Thoracic aorta (tissue), 2 donors: ENCODE measurements around the gene HSFX2. TPM values are rescaled to one million over a fixed set of nuclear protein-coding genes. Genes with fewer than 3 reads are reported as not detected.
"Not testable (repeated sequence)": the region's sequence is repeated elsewhere in the genome, so short reads cannot be mapped to it uniquely, and the experiment has no call there.

Source experiments
- ATAC-seq: fragments of 150-250 bp; one replicate; pipeline ENCODE4 v1.8.0; 2017; ENCODE audit warnings: low read depth; ENCODE audit not compliant: insufficient number of reproducible peaks, low FRiP score
- DNase-seq: peaks from one replicate; pipeline ENCODE4 v3.0.0-alpha.2; 2020; ENCODE audit warnings: low spot score
- H3K27ac ChIP-seq, 2 donors: fragments of 200-600 bp; sonication (generic); 1 replicate in 1 of 2; 2 replicates in 1 of 2; pipeline ENCODE4 v1.5.1; 2016; ENCODE audit warnings: mild to moderate bottlenecking in 2 of 2, moderate library complexity in 2 of 2
- H3K27me3 ChIP-seq: fragments of 200-600 bp; sonication (generic); replicated peaks from 2 replicates; pipeline ENCODE4 v1.6.0; 2016; ENCODE audit warnings: mild to moderate bottlenecking; ENCODE audit not compliant: insufficient read depth
- H3K36me3 ChIP-seq: fragments of 200-600 bp; sonication (generic); one replicate; pipeline ENCODE4 v1.5.1; 2016
- H3K4me1 ChIP-seq, 2 donors: fragments of 200-600 bp; sonication (generic); 1 replicate in 1 of 2; 2 replicates in 1 of 2; pipeline versions ENCODE4 v1.5.1 to v1.6.0; 2016; ENCODE audit warnings: low read depth in 2 of 2, mild to moderate bottlenecking in 1 of 2; ENCODE audit not compliant: control insufficient read depth in 1 of 2
- H3K4me3 ChIP-seq: fragments of 200-600 bp; sonication (generic); 2 replicates; pipeline ENCODE4 v1.5.1; 2016; ENCODE audit warnings: mild to moderate bottlenecking
- H3K9me3 ChIP-seq: fragments of 200-600 bp; sonication (generic); 2 replicates; pipeline ENCODE4 v1.5.1; 2016
- total RNA-seq, 2 donors: library from RNA; depleted of rRNA; stranded (reverse); fragments of >200 nt; gene quantifications; one replicate each; pipeline versions ENCODE4 v1.1.0 to v1.2.3, GENCODE V29; 2016
- TF ChIP-seq, protein P1 (sequence below): fragments of 200-600 bp; sonication (generic); IDR thresholded peaks from one replicate; pipeline ENCODE4 v1.5.1; 2019; ENCODE audit warnings: antibody characterized with exemption

Gene HSFX2
- total RNA-seq, 2 donors from 2014 or later: 0.54 to 1.3 TPM

DNA sequence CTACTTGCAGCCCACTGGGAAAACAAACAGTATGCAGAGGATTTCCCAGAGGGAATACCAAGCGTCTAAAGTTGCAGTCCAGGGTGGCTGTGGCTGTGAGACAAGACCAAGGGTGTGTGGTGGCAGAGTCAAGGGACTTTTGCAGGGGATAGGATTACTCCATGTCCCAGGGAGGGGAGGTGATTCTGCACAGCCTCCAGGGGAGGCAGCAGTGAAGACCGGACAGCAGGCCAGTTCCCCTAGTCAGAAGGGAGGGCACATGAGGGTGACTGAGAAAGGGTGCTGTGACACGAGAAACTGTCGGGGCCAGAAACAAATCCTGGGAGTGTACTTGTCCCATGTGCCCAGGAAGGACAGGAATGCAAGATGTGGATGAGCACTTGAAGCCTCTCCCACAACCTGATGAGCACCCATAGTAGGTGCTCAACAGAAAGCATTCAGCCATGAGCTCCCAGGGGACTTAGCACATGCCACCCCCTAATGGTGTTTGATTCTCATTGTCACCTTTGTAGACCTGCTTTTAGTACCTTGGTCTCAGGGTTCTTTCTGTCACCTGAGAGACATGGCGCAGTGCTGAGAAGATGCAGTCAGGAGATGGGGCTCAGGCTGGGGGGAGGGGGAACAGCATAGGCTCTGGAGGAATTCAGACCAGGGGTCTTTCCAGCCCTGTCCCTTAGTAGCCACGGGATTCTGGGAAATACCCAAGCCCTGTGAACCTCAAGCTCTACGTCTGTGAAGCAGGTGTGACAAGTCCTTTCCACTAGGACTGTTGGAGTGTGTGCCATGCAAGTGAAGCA is 27.3 kb downstream of the HSFX2 start:
- H3K4me3 ChIP-seq: no peak overlapping the region
- DNase-seq: no peak
- no peak for ATAC-seq
- TF ChIP-seq, protein P1, sequence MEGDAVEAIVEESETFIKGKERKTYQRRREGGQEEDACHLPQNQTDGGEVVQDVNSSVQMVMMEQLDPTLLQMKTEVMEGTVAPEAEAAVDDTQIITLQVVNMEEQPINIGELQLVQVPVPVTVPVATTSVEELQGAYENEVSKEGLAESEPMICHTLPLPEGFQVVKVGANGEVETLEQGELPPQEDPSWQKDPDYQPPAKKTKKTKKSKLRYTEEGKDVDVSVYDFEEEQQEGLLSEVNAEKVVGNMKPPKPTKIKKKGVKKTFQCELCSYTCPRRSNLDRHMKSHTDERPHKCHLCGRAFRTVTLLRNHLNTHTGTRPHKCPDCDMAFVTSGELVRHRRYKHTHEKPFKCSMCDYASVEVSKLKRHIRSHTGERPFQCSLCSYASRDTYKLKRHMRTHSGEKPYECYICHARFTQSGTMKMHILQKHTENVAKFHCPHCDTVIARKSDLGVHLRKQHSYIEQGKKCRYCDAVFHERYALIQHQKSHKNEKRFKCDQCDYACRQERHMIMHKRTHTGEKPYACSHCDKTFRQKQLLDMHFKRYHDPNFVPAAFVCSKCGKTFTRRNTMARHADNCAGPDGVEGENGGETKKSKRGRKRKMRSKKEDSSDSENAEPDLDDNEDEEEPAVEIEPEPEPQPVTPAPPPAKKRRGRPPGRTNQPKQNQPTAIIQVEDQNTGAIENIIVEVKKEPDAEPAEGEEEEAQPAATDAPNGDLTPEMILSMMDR: no peak
- peaks cover 0 to 14% of the 10 kb centered on the region in 2 donors for H3K4me1 ChIP-seq
- no peaks in the 10 kb centered on the region for H3K27me3 ChIP-seq
- H3K27ac ChIP-seq: peak overlapping the region in 1 of 2 donors; percentile 11
- H3K36me3 ChIP-seq: no peaks in the 10 kb centered on the region
- no peaks in the 10 kb centered on the region for H3K9me3 ChIP-seq

DNA sequence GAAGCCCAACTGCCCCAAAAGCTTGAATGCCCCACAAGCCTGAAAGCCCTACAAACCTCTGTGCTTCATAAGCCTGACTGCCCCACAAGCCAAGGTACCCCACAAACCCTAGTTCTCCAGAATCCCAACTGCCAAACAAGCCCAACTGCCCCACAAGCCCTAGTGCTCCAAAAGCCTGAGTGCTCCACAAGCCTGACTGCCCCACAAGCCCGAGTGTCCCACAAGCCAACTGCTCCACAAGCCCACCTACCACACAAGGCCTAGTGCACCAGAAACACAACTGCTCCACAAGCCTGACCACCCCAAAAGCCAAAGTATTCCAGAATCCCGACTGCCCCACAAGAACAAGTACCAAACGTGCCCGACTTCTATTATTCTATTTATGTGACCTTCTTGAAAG is 31.8 kb downstream of the HSFX2 start:
- Histone ChIP-seq H3K36me3 (no peaks in the 10 kb centered on the region), H3K4me3 (no peak overlapping the region), H3K27me3 (no peaks in the 10 kb centered on the region), H3K4me1 (peaks cover 0 to 5% of the 10 kb centered on the region in 2 donors), H3K9me3 (no peaks in the 10 kb centered on the region), H3K27ac (no peak overlapping the region)
- ATAC-seq (no peak), DNase-seq (no peak)
- TF ChIP-seq, protein P1: no peak

DNA sequence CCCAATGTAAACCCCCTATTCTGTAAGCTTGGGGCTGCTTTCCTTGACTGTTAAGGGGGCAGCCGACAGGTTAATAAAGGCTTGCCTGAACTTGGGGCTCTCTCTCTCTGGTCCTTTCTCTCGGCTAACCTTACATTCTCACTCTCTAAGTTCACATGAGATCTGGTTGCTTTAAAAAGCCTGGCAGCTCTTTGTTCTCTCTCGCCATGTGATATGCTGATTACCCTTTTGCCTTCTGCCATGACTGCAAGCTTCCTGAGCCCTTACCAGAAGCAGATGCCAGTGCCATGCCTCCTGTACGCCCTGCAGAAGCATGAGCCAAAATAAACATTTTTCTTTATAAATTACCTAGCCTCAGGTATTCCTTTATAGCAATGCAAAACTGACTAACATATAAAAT is 39.9 kb downstream of the HSFX2 start:
- DNase-seq, H3K36me3 ChIP-seq, H3K4me1 ChIP-seq, ATAC-seq, H3K27me3 ChIP-seq, H3K4me3 ChIP-seq, H3K9me3 ChIP-seq, H3K27ac ChIP-seq: not testable (repeated sequence)

DNA sequence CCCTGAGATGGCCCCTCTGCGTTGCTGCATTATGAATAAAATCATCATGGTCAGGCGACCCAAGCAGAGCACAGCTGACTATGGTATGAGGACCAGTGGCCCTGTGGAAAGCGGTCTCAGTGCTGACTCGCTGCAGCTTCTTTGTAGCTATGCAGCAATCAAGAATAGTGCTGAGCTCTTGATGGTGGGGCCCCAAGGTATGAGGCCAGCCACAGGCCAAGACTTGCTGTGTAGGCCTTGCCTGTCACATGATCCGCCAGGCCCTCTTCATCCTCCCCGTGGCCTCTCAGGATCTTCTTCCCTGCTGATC is 43.2 kb downstream of the HSFX2 start:
- not testable (repeated sequence) for DNase-seq, H3K27me3 ChIP-seq, H3K36me3 ChIP-seq, H3K27ac ChIP-seq, H3K4me3 ChIP-seq, H3K4me1 ChIP-seq, ATAC-seq, H3K9me3 ChIP-seq

DNA sequence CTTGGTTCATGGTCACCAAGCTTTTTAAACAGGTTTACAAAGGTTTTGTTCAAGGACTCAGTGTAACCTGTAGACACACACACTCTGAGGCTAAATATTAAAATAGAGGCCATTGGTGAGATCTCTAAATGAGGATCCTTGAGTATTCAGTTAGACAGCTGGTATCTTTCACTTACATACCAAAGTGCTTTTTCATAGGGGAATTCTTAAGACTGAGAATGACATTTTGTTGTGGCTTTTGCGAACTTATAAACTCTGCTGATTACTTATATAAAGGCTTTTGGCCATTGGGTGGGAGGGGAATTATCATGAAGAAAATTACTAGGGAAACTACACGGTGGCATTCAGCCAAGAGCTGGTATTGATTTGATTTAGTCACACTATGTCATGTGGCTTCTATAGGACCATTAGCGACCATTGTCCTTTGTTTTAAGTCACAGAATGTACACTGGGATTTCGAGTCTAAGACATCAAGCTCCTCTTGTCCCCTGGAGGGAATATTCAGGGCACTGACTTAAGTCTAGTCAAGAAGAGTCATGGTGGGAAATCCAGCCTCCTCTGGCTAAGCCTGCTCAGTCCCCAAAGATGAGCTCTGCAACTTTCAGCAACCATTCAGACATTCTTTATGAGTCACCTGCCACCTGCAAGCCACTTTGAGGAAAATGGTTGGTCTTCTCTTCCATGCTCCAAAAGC is 43.7 kb downstream of the HSFX2 start:
- ATAC-seq, H3K4me1 ChIP-seq, H3K36me3 ChIP-seq, H3K4me3 ChIP-seq, H3K9me3 ChIP-seq, H3K27ac ChIP-seq, DNase-seq, H3K27me3 ChIP-seq: not testable (repeated sequence)

DNA sequence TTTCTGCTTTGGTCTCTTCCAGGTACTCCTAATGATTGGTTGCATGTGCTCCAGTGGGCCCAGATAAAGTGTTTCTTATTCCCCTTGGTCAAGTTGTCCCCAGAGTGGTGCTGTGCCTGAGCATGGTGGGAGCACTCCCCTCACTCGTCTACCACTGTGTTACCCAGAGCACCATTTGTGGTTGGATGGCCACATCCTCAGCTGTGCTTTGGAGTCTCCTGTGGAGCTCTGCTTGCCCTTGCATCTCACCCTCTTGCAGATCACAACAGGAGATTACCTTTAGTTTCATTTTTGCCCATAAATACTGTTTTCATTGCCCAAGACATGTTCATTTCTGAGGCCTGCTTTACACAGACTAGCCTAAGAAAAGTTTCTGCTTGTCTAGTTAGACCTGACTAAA is 44.7 kb downstream of the HSFX2 start:
- not testable (repeated sequence) for H3K27me3 ChIP-seq, ATAC-seq, H3K4me3 ChIP-seq

DNA sequence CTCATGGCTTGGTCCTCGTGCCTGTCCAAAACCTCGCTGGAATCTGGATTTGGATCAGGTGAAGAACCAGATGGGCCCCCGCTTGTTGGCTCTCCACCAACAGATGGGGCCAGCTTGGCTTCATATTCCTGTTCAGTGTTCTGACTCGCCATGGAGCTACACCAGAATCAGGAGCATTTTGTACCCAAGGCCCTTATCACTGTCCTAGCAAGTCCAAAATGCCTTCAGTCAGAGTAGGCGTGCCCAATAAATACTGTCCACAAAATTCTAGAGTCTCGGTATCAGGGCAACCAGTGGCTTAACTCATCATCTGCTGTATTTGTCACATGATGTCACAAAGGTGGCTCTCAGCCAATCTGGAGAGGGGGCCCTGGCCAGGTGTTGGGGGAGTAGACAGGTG is 45.4 kb downstream of the HSFX2 start, which contains the start of gene HSFX3:
Gene HSFX3, minus strand, starts transcription at position 224 of the 400 bp plus-strand sequence. Its CDS starts 72 bp downstream, at position 152.
- not testable (repeated sequence) for H3K27ac ChIP-seq, H3K36me3 ChIP-seq, H3K4me3 ChIP-seq, H3K4me1 ChIP-seq, H3K27me3 ChIP-seq, H3K9me3 ChIP-seq, ATAC-seq, DNase-seq

More for the DNA sequence above, 44.7 kb downstream of the HSFX2 start:
- not testable (repeated sequence) for H3K27ac ChIP-seq, H3K9me3 ChIP-seq, H3K4me1 ChIP-seq, DNase-seq, H3K36me3 ChIP-seq

DNA sequence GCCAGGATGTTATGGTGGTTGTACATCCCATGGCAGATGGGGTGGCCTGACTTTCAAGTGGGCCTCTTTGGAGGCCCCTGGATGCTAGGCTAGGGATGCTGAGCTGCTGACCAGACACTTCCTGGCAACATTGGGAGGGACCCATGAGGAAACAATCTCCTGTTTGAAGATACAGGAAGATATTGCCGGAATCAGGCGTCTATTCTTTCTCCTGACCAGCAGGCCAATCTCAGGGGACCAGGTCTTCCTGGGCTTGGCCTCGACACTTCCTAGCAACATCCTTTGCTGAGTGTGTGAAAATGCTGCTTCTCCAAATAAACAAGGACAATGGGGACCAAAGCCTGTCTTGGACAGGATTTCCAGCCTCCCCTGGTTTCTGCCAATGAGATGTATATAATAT is 47.3 kb downstream of the HSFX2 start:
- H3K27me3 ChIP-seq, H3K27ac ChIP-seq, H3K4me3 ChIP-seq, H3K36me3 ChIP-seq, H3K9me3 ChIP-seq, H3K4me1 ChIP-seq, DNase-seq, ATAC-seq: not testable (repeated sequence)

DNA sequence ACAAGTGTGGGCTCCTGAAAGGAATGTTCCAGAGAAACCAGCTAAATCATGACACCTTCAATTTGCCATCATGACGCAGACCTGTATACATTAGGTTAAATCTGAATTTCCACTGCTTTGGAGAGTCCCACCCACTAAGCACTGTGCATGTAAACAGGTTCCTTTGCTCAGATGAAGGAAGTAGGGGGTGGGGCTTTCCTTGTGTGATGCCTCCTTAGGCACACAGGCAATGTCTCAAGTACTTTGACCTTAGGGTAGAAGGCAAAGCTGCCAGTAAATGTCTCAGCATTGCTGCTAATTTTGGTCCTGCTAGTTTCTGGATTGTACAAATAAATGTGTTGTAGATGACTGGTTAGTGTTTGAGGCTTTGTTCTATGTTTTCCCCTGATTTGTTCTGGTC is 48.2 kb downstream of the HSFX2 start:
- H3K27me3 ChIP-seq, ATAC-seq, DNase-seq, H3K27ac ChIP-seq, H3K4me1 ChIP-seq, H3K36me3 ChIP-seq, H3K4me3 ChIP-seq, H3K9me3 ChIP-seq: not testable (repeated sequence)

DNA sequence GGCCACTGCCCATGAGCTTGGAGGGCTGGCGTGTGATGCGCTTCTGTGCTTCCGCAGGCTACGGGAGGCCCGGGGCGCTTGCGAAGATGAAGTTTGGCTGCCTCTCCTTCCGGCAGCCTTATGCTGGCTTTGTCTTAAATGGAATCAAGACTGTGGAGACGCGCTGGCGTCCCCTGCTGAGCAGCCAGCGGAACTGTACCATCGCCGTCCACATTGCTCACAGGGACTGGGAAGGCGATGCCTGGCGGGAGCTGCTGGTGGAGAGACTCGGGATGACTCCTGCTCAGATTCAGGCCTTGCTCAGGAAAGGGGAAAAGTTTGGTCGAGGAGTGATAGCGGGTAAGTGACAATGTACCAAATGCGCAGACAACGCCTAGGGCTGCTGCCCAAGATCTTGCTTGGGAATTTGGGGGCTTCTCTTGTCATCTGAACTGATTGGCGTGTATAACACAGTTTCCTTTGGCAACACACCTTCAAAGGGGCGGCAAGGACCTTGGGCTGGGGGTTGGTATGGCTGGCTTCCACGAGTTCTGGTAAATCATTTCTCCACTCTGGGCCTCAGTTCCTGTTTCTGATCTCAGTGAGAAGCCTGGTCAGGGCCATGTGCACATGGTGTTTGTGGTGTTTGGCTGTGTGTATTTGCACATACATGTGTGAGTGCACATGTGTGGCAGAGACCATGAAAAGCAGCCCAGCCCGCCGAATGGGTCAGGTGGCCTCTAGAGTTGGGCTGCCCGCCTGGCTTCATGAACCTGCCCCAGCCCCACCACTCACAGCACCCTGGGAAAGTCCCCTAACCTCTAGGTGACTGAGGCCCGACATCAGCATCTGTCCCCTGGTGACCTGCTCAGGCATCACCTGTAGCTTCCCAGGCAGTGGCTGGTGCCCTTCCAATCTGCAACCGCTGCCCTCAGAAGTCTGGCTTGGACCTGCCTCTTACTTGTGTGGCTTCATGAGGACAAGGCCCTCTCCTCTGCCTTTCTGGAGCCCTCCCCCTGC is 49.3 kb downstream of the HSFX2 start:
- not testable (repeated sequence) for H3K27me3 ChIP-seq, H3K36me3 ChIP-seq, ATAC-seq, DNase-seq, H3K4me1 ChIP-seq, H3K9me3 ChIP-seq, H3K27ac ChIP-seq, H3K4me3 ChIP-seq
